WI38 (cell line): ENCODE results near the gene DNAJB6.

Experiments
- H3K4me3 ChIP-seq: 2 replicates; pipeline ENCODE4 v1.5.1; 2011; ENCODE audit warnings: low read depth, mild to moderate bottlenecking, control low read depth, low read length
- CTCF ChIP-seq: IDR thresholded peaks from 2 replicates; pipeline ENCODE4 v1.5.1; 2012; ENCODE audit warnings: low read depth, mild to moderate bottlenecking, control low read depth, low read length

The DNAJB6 gene

GRCh38 chr7:157306846-157307838, 29.7 kb upstream of the DNAJB6 start:
- TF ChIP-seq CTCF = no peak
- no peak overlapping the region for H3K4me3 ChIP-seq

GRCh38 chr7:157309988-157310668, 26.7 kb upstream of the DNAJB6 start:
- TF ChIP-seq CTCF = no peak
- H3K4me3 ChIP-seq = peak overlapping the region; percentile 26

DNA sequence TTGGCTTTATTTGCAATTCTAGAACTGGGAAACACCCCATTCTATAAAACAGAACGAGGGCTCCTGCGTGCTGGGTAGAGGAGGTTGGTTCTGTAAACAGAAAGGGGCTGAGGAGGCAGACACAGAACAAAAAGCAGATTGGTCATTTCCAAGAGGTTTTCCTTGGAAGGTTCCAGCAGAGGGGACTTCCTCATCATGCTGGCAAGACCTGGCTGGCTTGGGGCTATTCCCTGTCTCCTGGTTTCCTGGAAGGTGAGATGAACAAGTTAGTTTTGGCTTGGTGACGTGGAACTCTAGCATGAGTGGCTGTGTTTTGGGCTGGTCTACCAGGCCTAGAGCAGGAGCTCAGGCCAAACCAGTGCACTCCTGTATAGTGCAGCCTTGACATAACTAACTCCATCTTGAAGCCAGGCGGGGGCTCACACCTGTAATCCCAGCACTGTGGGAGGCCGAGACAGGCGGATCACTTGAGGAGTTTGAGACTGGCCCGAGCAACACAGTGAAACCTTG, 26.1 kb upstream of the DNAJB6 start:
- no peak for TF ChIP-seq CTCF
- H3K4me3 ChIP-seq = peak overlapping the region; percentile 19; the same call in 1 of the 2 replicates

- TF ChIP-seq CTCF = no peak
- no peak overlapping the region for H3K4me3 ChIP-seq
Measured at GRCh38 chr7:157312941-157313340, 23.9 kb upstream of the DNAJB6 start.

DNA sequence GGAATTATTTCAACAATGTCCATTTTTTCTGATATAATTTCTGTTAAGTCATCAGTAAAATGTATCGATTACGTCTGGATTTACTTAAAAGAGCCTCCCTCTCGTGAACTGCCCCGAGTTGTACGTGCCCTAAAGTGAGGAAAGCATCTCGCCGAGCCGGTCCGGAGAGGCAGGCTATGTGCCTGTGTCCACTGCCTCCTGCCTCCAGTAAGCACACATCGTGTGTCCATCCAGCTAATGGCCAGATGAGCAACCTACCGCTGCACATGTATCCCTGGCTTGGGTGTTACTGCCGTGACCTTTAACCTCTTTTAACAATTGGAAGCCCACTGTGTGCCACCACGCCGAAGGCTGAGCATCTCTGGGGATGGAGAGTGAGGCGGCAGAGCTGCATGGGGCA, 23.2 kb upstream of the DNAJB6 start:
- no peak overlapping the region for H3K4me3 ChIP-seq
- TF ChIP-seq CTCF = no peak

DNA sequence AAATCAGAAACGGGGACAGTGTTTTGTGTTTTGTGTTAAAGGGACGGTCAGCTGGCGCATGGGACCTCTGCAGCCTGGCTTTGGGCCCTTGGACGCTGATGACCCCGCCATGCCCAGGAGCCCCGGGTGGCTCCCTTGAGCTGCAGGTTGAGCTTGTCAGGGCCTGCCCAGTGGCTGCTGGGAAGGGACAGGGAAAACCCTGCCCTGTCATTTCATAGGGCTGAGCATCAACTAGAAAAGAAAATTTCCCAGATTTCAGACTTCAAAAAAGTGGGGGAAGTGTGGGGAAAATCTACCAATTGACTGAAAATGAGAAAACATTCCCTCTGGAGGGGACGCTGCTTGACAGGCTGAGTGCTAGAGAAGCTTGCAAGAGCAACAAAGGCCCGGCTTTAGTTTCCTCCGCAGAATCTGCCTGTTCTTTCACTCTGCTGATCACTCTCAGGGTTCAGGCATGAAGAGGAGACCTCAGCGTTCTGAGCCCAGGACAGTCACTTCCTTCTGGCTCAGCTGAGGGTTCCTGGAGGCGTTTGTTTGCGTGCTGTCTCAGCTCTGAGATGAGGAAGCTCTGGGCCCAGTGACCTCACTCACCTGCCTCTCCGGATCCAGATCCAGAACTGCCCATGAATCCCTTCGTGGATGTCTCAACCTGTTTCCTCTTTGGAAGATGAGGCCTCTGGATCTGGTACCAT, 18.6 kb upstream of the DNAJB6 start:
- H3K4me3 ChIP-seq = 0 out of 2 replicates have a peak overlapping the region, but pooled peaks have one; percentile 14
- TF ChIP-seq CTCF = no peak
